ENCODE results near the gene WASHC2A.
"Not testable (repeated sequence)": the region's sequence is repeated elsewhere in the genome, so short reads cannot be mapped to it uniquely, and the experiment has no call there.

DNA sequence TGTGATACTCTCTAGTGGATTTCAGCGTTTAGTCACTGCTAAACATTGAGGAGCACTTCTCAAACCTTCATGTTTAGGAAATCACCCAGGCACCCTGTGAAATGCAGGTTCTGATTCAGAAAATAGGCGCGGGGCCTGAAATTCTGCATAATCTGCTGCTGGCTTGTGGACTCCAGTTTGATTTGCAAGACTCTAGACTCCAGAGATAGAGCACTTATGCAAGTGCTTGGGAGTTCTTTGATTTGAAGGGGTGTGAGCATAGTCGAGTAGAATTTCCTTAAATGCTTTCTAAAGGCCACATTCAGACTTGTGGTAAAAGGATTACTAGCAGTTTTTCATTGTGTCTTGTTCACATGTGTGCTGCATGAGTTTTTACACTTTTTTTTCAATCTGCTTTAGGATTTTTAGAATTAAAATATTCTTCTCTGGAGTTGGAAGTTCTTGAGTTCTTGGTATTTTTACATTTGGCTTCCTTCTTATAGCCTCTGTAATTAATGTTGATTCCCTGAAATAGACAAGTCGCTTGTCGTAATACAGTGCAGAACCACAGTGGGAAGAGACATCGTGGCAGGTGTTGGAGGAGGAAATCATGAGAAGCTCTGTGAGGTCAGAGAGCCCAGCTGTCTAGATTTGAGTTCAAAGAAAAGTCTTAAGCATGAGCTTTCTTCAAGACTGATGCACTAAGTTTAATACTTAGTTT, 41.4 kb downstream of the WASHC2A start:
- not testable (repeated sequence) for TF ChIP-seq FOXK2 (IDR thresholded peaks at IDR 0.05); ZNF384 (IDR thresholded peaks at IDR 0.05); SUZ12 (IDR thresholded peaks at IDR 0.05); L3MBTL2 (conservative IDR thresholded peaks at IDR 0.05); FOXM1 (IDR thresholded peaks at IDR 0.05; ENCODE audit: borderline replicate concordance); LEF1 (IDR thresholded peaks at IDR 0.05; ENCODE audit: borderline replicate concordance); BHLHE40 (IDR thresholded peaks at IDR 0.05; ENCODE audit: borderline replicate concordance); CTBP1 (IDR thresholded peaks at IDR 0.05; ENCODE audit: borderline replicate concordance); HDGF (IDR thresholded peaks at IDR 0.05; ENCODE audit: borderline replicate concordance)
